DND-41 (cell line): Measurements from ENCODE around the gene FAM171A1.

Experiments
- ATAC-seq: fragments of 200-7000 bp; cut with Tn5 transposase; 3 replicates; pipeline ENCODE4 v1.9.1; 2021; ENCODE audit warnings: low read depth; ENCODE audit not compliant: insufficient read depth
- DNase-seq: peaks from one replicate; pipeline ENCODE4 v3.0.0-alpha.2; 2020
- H2AFZ ChIP-seq: 2 replicates; pipeline ENCODE4 v1.6.0; 2012; ENCODE audit warnings: low read depth, low read length
- H3K27ac ChIP-seq: 2 replicates; pipeline ENCODE4 v1.5.1; 2012; ENCODE audit warnings: low read length, inconsistent platforms
- H3K27me3 ChIP-seq: fragments of 200-600 bp; sonication (generic); 2 replicates; pipeline ENCODE4 v1.6.0; 2012; ENCODE audit warnings: low read length, mild to moderate bottlenecking, inconsistent platforms; ENCODE audit not compliant: insufficient read depth, poor library complexity
- H3K36me3 ChIP-seq: 2 replicates; pipeline ENCODE4 v1.5.1; 2012; ENCODE audit warnings: low read length, inconsistent platforms; ENCODE audit not compliant: insufficient read depth
- H3K4me1 ChIP-seq: 2 replicates; pipeline ENCODE4 v1.5.1; 2012; ENCODE audit warnings: mild to moderate bottlenecking, low read length; ENCODE audit not compliant: insufficient read depth
- H3K4me2 ChIP-seq: 2 replicates; pipeline ENCODE4 v1.6.0; 2012; ENCODE audit warnings: mild to moderate bottlenecking, moderate library complexity, low read length, inconsistent platforms; ENCODE audit not compliant: insufficient read depth
- H3K4me3 ChIP-seq, 2 experiments: fragments of 200-600 bp in 1 of 2; shearing (Covaris generic) in 1 of 2; 2 replicates each; pipeline ENCODE4 v1.5.1; 2012 to 2016; ENCODE audit warnings: inconsistent platforms in 2 of 2, low read length in 2 of 2, mild to moderate bottlenecking in 2 of 2, low read depth in 1 of 2, moderate library complexity in 1 of 2
- H3K79me2 ChIP-seq: 2 replicates; pipeline ENCODE4 v1.6.0; 2012; ENCODE audit warnings: low read length, inconsistent platforms; ENCODE audit not compliant: insufficient read depth
- H3K9ac ChIP-seq: 2 replicates; pipeline ENCODE4 v1.6.0; 2012; ENCODE audit warnings: low read depth, mild to moderate bottlenecking, inconsistent platforms, low read length, moderate library complexity
- H3K9me3 ChIP-seq: 2 replicates; pipeline ENCODE4 v1.5.1; 2012; ENCODE audit warnings: low read length, moderate library complexity, mild to moderate bottlenecking, inconsistent platforms; ENCODE audit not compliant: insufficient read depth, severe bottlenecking
- H4K20me1 ChIP-seq: 2 replicates; pipeline ENCODE4 v1.6.0; 2012; ENCODE audit warnings: low read length; ENCODE audit not compliant: insufficient read depth
- CTCF ChIP-seq: IDR thresholded peaks from 2 replicates; pipeline ENCODE4 v1.5.1; 2012; ENCODE audit warnings: borderline replicate concordance, low read length, moderate library complexity, mild to moderate bottlenecking; ENCODE audit not compliant: poor library complexity, severe bottlenecking; ENCODE audit errors: extremely low read depth
- EZH2 ChIP-seq: IDR thresholded peaks from 3 replicates; pipeline ENCODE4 v1.6.1; 2012; ENCODE audit warnings: borderline replicate concordance, low read depth, mild to moderate bottlenecking, moderate library complexity, low read length, inconsistent platforms; ENCODE audit not compliant: severe bottlenecking

The FAM171A1 gene

GRCh38 chr10:15364001-15364400 lies 7.1 kb downstream of the FAM171A1 start:
- no peaks in the 10 kb centered on the region for H3K4me1 ChIP-seq
- no peak overlapping the region for H3K4me3 ChIP-seq
- H3K36me3 ChIP-seq: no peaks in the 10 kb centered on the region
- no peak for ATAC-seq
- DNase-seq: no peak
- H3K9ac ChIP-seq: no peak overlapping the region
- 0 out of 2 replicates have a peak, but pooled peaks cover 3% of the 10 kb centered on the region for H3K79me2 ChIP-seq
- H4K20me1 ChIP-seq: peaks cover 4% of the 10 kb centered on the region; the same call in 1 of the 2 replicates
- TF ChIP-seq CTCF (no peak), EZH2 (no peak)
- H3K9me3 ChIP-seq: no peaks in the 10 kb centered on the region
- no peak overlapping the region for H2AFZ ChIP-seq
- H3K4me2 ChIP-seq: no peak overlapping the region
- no peaks in the 10 kb centered on the region for H3K27me3 ChIP-seq
- no peak overlapping the region for H3K27ac ChIP-seq

GRCh38 chr10:15363031-15363430 lies 8.1 kb downstream of the FAM171A1 start:
- Histone ChIP-seq H2AFZ (no peak overlapping the region), H3K4me2 (no peak overlapping the region), H3K36me3 (no peaks in the 10 kb centered on the region), H3K9ac (no peak overlapping the region), H3K79me2 (0 out of 2 replicates have a peak, but pooled peaks cover 3% of the 10 kb centered on the region), H3K4me1 (no peaks in the 10 kb centered on the region), H4K20me1 (peaks cover 9% of the 10 kb centered on the region), H3K9me3 (no peaks in the 10 kb centered on the region), H3K27me3 (no peaks in the 10 kb centered on the region), H3K4me3 (no peak overlapping the region), H3K27ac (no peak overlapping the region)
- TF ChIP-seq CTCF (no peak), EZH2 (no peak)
- ATAC-seq (no peak), DNase-seq (no peak)

- peaks cover 9% of the 10 kb centered on the region for H4K20me1 ChIP-seq
These were observed 10.0 kb downstream of the FAM171A1 start for GRCh38 chr10:15361131-15361530.

More at GRCh38 chr10:15361131-15361530, 10.0 kb downstream of the FAM171A1 start:
- no peaks in the 10 kb centered on the region for H3K36me3 ChIP-seq
- H3K4me2 ChIP-seq: no peak overlapping the region
- H3K4me3 ChIP-seq: no peak overlapping the region
- no peaks in the 10 kb centered on the region for H3K27me3 ChIP-seq
- H2AFZ ChIP-seq: no peak overlapping the region
- no peak overlapping the region for H3K27ac ChIP-seq
- no peak for DNase-seq
- peak; percentile 78 for ATAC-seq
- TF ChIP-seq EZH2 (no peak), CTCF (no peak)
- no peaks in the 10 kb centered on the region for H3K4me1 ChIP-seq
- 0 out of 2 replicates have a peak, but pooled peaks cover 3% of the 10 kb centered on the region for H3K79me2 ChIP-seq
- H3K9ac ChIP-seq: no peak overlapping the region
- no peaks in the 10 kb centered on the region for H3K9me3 ChIP-seq
